HG02571 (cell line): Measurements from ENCODE around the gene BCL6B.
A peak's percentile ranks its signal among the peaks of the same experiment; 100 is the strongest.
"Not testable (repeated sequence)": the region's sequence is repeated elsewhere in the genome, so short reads cannot be mapped to it uniquely, and the experiment has no call there.

Experiments
- ATAC-seq: cut with Tn5 transposase; IDR thresholded peaks from one replicate; pipeline ENCODE4 v1.9.1; 2021; ENCODE audit warnings: mild to moderate bottlenecking, moderate library complexity; ENCODE audit not compliant: unreplicated experiment

The BCL6B gene

DNA sequence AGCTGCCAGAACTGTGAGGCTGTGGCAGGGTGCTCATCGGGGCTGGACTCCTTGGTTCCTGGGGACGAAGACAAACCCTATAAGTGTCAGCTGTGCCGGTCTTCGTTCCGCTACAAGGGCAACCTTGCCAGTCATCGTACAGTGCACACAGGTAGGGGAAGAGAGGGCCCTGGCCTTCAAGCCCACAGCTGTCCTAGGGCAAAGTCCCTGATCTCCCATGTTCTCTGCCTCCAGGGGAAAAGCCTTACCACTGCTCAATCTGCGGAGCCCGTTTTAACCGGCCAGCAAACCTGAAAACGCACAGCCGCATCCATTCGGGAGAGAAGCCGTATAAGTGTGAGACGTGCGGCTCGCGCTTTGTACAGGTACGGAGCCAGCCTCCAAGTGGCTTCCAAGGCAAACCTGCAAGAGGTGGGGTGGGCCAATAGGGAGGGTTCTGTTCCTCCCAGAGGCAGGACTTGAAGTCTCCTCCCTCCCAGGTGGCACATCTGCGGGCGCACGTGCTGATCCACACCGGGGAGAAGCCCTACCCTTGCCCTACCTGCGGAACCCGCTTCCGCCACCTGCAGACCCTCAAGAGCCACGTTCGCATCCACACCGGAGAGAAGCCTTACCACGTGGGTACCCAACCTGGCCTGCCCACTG lies 3.7 kb downstream of the BCL6B start:
- no peak for ATAC-seq

DNA sequence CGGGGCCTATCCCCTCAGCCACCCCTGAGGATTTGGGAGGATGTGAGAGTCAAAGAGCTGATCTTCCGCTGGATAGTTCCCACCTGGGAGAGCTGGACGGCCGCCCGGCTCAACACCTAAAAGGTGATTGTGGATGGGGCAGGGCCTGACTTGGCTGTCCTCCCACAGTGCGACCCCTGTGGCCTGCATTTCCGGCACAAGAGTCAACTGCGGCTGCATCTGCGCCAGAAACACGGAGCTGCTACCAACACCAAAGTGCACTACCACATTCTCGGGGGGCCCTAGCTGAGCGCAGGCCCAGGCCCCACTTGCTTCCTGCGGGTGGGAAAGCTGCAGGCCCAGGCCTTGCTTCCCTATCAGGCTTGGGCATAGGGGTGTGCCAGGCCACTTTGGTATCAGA lies 4.5 kb downstream of the BCL6B start:
- ATAC-seq, result no peak

DNA sequence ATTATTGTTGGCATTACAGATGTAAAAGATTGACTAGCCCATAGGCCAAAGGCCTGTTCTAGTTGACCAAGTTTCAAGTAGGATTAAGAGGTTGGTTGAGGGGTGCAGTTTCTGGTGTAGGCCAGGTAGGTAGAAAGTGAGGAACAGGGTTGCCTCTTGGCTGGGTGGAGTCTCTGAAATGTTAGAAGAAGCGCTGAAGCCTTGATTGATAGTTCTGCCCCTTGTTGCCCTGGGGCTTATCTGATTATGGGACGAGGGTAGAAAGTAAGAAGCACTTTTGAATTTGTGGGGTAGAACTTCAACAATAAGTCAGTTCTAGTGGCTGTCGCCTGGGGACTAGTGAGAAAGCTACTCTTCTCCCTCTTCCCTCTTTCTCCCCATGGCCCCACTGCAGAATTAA lies 6.2 kb downstream of the BCL6B start:
- ATAC-seq, result no peak

DNA sequence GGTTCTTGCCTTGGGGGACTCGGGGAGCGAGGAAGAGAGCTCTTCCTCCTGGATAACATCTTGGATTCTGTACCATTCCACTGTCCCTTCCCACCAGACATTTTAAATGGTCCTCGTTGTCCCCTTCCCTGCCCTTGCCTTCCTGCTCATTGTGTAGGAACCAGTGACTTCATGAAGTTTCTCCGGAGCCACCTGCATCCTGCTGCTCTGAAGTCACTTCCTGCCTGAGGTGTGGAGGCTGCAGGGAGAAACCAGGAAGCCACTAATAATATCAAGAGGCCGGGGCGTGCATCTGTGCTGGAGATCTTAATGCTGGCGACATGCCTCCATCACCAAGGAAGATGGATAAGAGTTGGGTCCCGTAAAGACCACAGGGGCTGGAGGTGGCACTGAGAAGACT lies 6.8 kb downstream of the BCL6B start:
- ATAC-seq, result no peak

DNA sequence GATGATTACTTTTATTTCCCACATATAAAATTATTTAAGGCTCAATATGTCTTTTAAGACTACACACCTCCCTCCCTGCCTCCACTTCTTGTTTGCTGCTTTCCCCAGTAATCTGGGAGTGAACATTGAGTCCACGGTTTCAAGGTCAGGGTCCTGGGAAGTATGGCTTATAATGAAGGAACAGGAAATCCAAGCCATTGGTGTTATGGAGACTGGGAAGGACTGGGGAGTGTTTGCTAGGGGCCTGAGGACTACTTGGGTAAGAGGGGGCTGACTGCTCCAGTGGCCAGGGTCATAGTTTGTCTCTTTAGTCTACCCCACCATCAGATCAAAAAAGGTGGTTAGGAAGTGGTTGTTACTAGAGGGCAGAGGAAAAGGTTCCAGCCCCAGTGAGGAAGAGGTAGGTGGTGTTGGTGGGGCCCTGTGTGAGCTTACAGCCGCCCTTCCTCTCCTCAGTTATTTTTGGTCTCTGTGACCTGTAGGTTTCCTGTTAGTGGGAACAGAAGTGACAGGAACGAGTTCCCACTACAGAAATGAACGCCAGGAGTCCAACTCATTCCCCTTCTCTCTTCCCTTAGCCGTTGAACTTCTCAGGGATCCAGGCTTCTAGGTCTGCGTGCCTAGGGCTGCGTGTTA lies 12.2 kb downstream of the BCL6B start:
- ATAC-seq, result peak; percentile 19

DNA sequence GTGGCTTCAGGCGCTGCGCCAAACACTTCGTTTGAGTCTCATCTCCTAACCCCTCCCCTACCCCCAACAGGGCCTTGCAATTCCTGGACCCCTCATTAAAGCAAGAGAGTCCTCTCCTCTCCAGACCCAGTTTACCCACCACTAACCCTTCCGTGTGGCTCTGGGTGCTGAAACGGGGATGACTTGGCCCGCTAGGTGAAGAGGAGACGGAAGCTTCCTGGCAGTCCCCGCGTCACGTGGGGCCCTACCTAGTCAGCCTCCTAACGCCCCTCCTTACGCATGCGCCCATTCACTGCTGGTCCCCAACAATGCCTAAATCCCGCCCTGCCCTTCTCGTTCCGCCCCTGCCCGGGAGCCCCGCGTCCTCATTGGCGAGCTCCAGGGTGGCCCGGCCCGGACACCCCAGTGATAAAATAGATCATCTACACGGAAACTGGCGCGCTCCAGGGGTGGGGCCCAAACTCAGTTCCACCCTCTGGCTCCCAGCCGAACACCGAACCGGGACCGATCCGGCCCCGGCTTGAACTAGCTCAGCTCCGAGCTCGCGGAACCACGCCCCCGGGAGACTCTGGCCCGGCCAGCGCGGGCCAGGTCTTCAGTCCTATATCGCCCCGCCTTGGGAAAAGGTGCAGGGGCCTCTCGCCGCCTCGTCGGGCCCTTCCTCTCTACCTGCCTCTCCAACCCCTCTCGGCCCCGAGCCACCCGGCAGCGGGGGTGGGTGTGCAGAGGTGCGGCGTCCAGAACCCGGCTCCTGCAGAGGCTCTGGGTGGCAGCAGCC lies 12.9 kb downstream of the BCL6B start, which contains the start of gene SLC16A13:
SLC16A13 (plus strand) TSS at position 425 of the 778 bp plus-strand sequence. CDS start 368 bp downstream, outside the sequence.
- peak; percentile 94 for ATAC-seq

DNA sequence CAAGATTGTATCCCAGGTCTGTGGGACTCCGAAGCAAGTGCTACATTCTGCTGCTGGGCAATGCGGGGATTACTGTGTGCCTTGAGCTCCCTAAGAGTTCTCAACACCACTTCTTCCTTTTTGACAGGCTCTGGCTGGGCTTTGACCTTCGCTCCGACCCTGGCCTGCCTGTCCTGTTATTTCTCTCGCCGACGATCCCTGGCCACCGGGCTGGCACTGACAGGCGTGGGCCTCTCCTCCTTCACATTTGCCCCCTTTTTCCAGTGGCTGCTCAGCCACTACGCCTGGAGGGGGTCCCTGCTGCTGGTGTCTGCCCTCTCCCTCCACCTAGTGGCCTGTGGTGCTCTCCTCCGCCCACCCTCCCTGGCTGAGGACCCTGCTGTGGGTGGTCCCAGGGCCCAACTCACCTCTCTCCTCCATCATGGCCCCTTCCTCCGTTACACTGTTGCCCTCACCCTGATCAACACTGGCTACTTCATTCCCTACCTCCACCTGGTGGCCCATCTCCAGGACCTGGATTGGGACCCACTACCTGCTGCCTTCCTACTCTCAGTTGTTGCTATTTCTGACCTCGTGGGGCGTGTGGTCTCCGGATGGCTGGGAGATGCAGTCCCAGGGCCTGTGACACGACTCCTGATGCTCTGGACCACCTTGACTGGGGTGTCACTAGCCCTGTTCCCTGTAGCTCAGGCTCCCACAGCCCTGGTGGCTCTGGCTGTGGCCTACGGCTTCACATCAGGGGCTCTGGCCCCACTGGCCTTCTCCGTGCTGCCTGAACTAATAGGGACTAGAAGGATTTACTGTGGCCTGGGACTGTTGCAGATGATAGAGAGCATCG lies 15.4 kb downstream of the BCL6B start:
- no peak for ATAC-seq

DNA sequence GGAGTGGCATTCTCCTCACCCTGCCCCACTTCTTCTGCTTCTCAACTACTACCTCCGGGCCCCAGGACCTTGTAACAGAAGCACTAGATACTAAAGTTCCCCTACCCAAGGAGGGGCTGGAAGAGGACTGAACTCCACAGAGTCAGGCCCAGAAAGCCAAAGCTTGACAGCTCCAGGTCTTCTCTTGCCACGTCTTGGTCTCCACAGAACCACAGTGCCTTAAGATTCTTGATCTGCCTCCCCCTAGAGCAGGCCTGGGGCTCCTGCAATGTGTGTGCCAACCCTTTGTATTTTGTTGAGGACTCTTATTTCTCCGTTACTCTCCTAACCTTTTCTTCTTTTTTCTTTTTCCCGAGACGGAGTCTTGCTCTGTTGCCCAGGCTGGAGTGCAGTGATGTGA lies 17.0 kb downstream of the BCL6B start:
- ATAC-seq, result no peak

DNA sequence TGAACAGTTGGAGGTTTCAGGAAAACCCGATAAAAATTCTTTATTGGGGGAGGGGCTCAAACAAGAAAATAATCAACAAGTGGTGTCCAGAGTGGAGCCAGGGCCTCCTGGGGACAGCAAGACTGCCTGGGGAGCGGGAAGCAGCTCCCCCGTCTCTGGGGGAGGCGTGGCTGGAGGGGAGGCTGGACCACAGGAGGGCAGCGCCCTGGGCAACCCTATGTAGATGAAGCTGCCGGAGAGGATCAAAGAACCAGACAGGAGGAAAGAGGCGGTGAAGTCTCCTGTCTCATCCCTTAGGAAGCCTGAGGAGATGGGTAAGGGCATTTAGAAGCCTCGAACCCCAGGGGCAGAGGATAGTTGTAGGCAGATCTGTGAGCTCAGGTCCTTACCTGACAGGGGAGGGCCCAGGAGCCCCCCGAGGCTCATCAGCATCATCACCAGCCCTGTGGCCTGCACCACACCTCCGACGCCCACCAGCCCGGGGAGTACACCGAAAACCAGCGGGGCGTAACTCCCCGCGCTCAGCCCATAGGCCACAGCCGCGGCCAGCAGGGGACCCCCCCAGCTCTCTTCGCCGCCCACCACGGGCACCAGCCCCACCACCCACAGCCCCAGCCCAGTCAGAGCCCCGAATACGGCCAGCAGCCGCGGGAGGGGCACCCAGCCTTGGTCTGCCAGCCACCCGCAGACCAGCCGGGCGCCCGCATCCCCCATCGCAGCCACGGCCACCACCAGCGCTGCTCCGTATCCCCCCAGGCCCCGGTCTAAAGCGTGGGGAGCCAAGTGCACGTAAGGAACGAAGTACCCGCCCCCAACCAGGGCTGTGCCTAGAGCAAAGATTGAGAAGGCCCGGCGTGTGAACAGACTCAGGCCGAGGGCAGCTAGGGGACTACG lies 19.0 kb downstream of the BCL6B start:
- ATAC-seq, result no peak

DNA sequence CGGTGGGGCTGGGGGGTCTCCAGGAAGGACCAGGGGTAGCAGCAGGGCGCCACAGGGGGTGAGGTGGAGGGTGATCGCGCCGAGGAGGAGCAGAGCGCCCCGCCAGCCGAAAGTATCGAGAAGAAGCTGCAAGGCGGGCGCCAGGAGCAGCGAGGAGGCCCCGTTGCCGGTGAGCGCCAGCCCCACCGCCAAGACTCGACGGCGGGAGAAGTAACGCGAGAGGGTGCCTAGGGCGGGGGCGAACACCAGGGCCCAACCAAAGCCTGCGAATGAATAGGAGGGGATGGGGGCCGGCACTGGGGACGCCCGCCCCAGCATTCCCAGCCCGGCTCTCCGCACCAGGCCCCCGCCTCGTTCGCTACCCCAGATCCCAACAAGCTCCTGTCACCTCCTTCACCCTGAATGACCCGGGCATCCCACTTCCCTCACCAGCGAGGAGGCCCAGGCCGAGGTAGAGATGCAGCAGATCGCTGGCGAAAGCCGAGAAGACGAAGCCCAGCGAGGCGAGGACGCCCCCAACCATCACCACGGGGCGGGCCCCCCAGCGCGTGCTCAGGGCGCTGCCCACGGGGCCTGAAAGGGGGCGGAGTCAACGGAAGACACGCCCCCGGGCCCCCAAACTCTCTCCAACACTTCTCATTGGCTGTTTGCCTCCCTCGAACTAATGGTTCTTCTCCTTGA lies 19.8 kb downstream of the BCL6B start:
- no peak for ATAC-seq

DNA sequence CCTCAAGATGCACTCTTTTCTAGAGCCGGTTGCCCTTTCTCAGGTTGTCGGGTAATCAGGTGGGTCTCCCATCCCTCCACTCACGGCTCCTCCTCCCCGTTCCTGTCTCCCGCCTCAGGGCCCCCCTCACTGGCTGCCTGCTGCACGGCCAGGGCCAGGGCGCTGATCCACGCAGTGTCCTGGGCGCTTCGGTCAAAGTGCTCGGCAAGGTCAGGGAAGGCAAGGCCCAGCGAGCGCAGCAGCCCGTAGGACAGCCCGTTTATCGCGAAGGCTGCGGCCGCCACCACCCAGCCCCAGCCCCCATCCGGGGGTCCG lies 20.3 kb downstream of the BCL6B start:
- ATAC-seq, result no peak

DNA sequence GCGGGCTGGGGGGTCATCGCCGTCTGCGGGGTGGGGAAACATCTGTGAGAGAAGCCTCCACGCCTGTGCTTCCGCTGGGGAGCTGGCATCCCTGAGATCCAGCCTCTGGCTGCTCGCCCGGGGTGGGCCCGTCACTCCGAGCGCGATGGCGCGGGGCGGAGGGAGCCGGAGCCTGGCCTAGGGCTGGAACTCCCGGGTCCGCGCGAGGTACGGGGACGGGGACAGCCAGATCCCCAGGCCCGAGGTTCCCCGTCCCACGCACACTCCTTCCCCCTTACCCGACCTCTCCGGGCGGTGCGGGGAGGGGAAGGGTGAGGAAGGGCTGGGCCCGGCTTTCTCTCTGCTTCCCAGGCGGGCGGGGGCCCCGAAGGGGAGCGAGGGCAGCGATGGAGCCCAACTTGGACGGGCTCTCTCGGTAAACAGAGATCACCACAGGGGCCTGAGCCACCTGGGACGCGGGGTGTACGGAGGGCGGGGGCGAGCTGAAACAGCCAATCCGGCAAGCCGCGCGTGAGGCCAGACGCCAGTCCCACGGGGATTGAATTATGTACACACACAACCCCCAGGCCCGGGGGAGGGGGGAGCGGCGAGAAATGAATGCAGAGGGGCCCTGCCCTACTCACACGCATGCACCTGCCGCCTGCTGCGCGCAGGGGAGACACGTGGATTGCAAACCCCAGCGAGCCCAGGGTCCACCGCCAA lies 20.8 kb downstream of the BCL6B start, which contains the start of gene SLC16A11:
SLC16A11 (minus strand) TSS at position 596 of the 702 bp plus-strand sequence; CDS start at position 17, 579 bp downstream.
- no peak for ATAC-seq

DNA sequence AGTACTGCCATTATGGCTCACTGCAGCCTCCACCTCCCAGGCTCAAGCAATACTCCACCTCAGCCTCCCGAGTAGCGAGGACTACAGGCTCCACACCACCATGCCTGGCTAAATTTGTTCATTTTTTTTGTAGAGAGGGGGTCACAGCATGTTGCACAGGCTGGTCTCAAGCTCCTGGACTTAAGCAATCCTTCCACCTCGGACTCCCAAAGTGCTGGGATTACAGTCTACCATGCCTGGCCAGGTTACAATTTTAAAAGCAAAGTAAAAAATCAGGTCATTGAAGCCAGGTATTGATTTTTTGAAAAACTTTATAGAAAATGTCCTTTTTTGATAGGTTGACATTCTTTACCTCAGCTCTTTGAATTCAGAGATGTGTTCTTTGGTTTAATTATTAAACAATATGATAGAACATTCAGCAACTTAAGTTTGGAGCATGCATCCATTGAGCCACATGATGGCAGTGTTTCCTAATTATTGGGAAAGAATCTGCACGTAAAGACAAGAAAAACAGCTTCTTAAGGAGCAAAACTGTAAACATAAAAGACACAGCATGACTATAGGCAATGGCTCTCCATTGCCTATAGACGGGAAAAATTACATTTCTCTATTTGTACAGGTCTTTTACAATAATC lies 22.8 kb downstream of the BCL6B start:
- ATAC-seq, result no peak

DNA sequence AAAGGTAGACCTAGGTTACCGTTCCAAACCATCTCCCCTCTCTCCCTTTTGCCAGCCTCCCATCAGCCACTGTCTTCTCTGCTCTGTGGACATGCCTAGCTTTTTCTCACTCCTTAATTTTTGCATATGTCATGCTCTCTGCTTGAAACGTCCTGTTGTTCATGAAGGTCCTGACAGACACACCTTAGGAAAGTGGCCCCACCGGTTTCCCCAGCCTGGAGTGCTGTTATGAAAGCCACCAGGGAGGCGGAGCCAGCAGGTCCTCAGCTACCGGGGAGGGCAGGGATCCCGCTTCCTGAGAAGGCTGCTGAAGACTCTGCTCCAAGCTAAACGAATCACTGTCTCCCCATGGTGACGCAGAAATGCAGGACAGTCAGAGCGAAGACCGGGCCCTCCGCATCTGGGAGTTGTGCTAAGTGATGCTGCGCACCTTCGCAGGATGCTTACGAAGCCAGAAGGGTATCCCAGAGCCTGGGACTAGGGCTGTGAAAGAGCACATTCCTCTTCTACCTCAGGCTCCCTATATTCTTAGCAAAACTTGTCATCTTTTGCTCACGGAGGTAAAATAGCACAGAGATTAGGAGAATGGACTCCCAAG lies 23.4 kb downstream of the BCL6B start:
- no peak for ATAC-seq

DNA sequence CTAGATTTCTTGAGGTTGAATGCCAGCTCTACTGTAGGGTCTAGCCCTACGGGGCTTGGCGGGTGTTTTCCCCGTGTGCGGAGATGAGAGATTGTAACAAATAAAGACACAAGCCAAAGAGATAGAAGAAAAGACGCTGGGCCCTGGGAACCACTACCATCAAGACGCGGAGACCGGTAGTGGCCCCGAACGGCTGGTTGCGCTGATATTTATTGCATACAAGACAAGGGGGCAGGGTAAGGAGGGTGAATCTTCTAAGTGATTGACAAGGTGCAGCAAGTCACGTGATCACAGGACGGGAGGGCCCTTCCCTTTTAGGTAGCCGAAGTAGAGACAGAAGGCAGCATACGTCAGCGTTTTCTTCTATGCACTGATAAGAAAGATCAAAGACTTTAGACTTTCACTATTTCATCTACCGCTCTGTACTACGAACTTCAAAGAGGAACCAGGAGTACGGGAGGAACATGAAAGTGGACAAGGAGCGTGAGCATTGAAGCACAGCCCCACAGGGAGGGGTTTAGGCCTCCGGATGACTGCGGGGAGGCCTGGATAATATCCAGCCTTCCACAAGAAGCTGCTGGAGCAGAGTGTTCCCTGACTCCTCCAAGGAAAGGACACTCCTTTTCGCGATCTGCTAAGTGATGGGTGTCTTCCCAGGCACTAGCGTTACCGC lies 24.0 kb downstream of the BCL6B start:
- ATAC-seq, result not testable (repeated sequence)

DNA sequence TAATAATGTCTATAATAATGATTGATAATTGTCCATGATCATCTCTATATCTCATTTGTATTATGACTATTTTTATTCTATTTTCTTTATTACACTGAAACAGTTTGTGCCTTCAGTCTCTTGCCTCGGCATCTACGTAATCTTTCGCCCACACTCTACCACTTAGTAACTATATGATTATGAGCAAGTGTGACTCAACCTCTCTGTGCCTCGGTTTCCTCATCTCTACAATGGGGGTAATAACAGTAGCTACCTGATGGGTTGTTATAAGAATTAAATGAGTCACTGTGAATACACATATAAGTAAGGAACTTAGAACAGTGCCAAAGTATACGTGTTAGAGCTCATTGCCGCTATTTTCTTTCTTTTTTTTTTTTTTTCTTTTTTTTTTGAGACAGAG lies 24.7 kb downstream of the BCL6B start:
- no peak for ATAC-seq

DNA sequence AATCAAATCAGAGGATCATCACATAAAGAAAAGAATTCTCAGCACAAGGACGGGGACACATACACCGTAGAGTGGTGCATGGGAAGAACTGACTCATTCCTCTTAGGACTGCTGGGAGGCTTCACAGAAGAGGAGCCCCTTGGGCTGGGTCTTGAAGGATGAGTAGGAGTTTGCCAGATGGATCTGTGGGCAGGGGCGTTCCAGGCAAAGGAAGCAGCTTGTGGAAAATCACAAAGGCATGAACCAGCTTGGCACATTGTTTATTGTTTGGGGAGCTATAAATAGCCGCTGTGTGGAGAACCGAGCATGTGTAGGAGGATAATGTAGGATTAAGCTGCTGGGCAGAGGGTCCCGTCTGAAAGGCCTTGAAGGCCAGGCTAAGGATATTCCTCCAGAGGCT lies 26.1 kb downstream of the BCL6B start:
- no peak for ATAC-seq

DNA sequence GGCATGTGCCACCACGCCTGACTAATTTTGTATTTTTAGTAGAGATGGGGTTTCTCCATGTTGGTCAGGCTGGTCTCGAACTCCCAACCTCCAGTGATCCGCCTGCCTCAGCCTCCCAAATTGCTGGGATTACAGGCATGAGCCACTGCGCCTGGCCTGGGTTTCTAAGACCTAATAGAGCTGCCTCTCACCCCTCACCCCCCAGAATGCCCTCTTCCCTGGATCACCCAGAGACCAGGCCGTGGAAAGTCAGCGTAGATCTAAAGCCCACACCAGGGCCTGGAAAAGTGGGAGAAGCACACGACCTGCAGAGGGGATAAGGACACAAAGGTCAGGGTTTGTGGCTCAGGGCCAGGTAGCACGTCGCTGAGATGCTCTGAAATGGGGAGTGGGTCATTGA lies 27.7 kb downstream of the BCL6B start:
- ATAC-seq, result not testable (repeated sequence)
